Glomerular endothelial cell (primary cell): ENCODE data around the gene CAMK4. TPM values are rescaled to one million over a fixed set of nuclear protein-coding genes. Genes with fewer than 3 reads are reported as not detected.

Experiments
- DNase-seq: peaks from one replicate; pipeline ENCODE4 v3.0.0-alpha.2; 2011; ENCODE audit warnings: low read depth, low spot score; ENCODE audit errors: extremely low read depth
- total RNA-seq: library from RNA; depleted of rRNA; stranded (reverse); fragments of >200 nt; gene quantifications from 2 replicates; pipeline ENCODE4 v1.2.3, GENCODE V29; 2015

The CAMK4 gene
- total RNA-seq, 1 donor from 2014 or later: 5.8 TPM

- no peak for DNase-seq
These were observed 5.1 kb downstream of the CAMK4 start for GRCh38 chr5:111229221-111229835.

- DNase-seq: no peak
These were observed 6.0 kb downstream of the CAMK4 start for GRCh38 chr5:111229871-111230810.

- no peak for DNase-seq
These were observed 6.9 kb downstream of the CAMK4 start for GRCh38 chr5:111231119-111231518.

GRCh38 chr5:111232311-111233051 lies 8.3 kb downstream of the CAMK4 start:
- no peak for DNase-seq

- DNase-seq: no peak
These were observed 8.8 kb downstream of the CAMK4 start for GRCh38 chr5:111233052-111233374.

- no peak for DNase-seq
These were observed 9.9 kb downstream of the CAMK4 start for GRCh38 chr5:111234125-111234524.

GRCh38 chr5:111235635-111236034 lies 11.5 kb downstream of the CAMK4 start:
- DNase-seq: no peak

GRCh38 chr5:111236348-111236747 lies 12.2 kb downstream of the CAMK4 start:
- DNase-seq: no peak

- no peak for DNase-seq
These were observed 12.8 kb downstream of the CAMK4 start for GRCh38 chr5:111236995-111237394.

GRCh38 chr5:111237470-111237869 lies 13.3 kb downstream of the CAMK4 start:
- DNase-seq: no peak

GRCh38 chr5:111238431-111239225 lies 14.4 kb downstream of the CAMK4 start:
- no peak for DNase-seq

- no peak for DNase-seq
These were observed 17.5 kb downstream of the CAMK4 start for GRCh38 chr5:111241696-111242095.

GRCh38 chr5:111242606-111243005 lies 18.4 kb downstream of the CAMK4 start:
- DNase-seq: no peak

GRCh38 chr5:111243318-111243717 lies 19.1 kb downstream of the CAMK4 start:
- no peak for DNase-seq

GRCh38 chr5:111245654-111246053 lies 21.5 kb downstream of the CAMK4 start:
- no peak for DNase-seq

GRCh38 chr5:111246459-111246858 lies 22.3 kb downstream of the CAMK4 start:
- no peak for DNase-seq

- DNase-seq: no peak
These were observed 24.4 kb downstream of the CAMK4 start for GRCh38 chr5:111248571-111248970.

- DNase-seq: no peak
These were observed 27.7 kb downstream of the CAMK4 start for GRCh38 chr5:111251921-111252320.

GRCh38 chr5:111252799-111253545 lies 28.8 kb downstream of the CAMK4 start:
- DNase-seq: no peak

- no peak for DNase-seq
These were observed 30.4 kb downstream of the CAMK4 start for GRCh38 chr5:111254613-111255012.
